GM12864 (cell line): ENCODE results near the gene BST1.

Experiments used
- DNase-seq: peaks from one replicate; pipeline ENCODE4 v3.0.0-alpha.2; 2011; ENCODE audit warnings: low read depth
- H3K4me3 ChIP-seq: 2 replicates; pipeline ENCODE4 v1.5.1; 2011; ENCODE audit warnings: mild to moderate bottlenecking, low read depth, low read length, control low read depth
- TF ChIP-seq, protein P1 (sequence below): IDR thresholded peaks from 2 replicates; pipeline ENCODE4 v1.5.1; 2011; ENCODE audit warnings: low read depth, mild to moderate bottlenecking, moderate library complexity, low read length, control low read depth, inconsistent platforms; ENCODE audit errors: missing control alignments

Gene BST1

DNA sequence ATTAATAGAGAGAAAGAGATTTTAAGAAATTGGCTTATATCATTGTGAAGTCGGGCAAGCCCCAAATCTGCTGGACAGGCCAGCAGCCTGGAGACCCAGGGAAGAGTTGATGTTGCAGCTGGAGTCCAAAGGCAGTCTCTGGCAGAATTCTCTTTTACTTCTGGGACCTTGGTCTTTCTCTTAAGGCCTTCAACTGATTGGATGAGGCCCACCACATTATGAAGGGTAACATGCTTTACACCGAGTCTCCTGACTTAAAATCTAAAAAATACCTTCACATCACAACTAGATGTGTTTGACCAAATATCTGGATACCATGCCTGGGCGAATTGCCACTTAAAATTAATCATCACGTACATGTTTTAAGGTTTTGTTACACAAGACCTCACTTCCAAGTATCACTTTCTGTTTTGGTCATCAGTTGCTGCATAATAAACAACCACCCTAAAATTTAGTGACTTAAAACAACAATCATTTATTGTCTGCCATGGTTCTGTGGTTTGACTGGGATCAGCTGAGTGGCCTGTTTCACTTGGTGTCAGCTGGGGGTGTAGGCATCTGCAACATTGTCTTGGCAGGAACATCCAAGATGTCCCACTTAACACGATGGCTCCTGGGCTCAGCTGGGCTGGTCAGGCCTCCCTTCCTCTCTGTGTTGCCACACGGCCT is 78.7 kb downstream of the BST1 start:
- no peak for DNase-seq
- TF ChIP-seq, protein P1, sequence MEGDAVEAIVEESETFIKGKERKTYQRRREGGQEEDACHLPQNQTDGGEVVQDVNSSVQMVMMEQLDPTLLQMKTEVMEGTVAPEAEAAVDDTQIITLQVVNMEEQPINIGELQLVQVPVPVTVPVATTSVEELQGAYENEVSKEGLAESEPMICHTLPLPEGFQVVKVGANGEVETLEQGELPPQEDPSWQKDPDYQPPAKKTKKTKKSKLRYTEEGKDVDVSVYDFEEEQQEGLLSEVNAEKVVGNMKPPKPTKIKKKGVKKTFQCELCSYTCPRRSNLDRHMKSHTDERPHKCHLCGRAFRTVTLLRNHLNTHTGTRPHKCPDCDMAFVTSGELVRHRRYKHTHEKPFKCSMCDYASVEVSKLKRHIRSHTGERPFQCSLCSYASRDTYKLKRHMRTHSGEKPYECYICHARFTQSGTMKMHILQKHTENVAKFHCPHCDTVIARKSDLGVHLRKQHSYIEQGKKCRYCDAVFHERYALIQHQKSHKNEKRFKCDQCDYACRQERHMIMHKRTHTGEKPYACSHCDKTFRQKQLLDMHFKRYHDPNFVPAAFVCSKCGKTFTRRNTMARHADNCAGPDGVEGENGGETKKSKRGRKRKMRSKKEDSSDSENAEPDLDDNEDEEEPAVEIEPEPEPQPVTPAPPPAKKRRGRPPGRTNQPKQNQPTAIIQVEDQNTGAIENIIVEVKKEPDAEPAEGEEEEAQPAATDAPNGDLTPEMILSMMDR: no peak
- H3K4me3 ChIP-seq: no peak overlapping the region
